ENCODE results near the gene ZBTB7A.

Gene ZBTB7A

GRCh38 chr19:4033028-4033956, 33.4 kb downstream of the ZBTB7A start:
- DNase-seq = no peak

GRCh38 chr19:4032436-4032835, 34.3 kb downstream of the ZBTB7A start:
- no peak for DNase-seq

- no peak for DNase-seq
These were observed 35.3 kb downstream of the ZBTB7A start for GRCh38 chr19:4031420-4031819.

- DNase-seq = no peak
These were observed 35.7 kb downstream of the ZBTB7A start for GRCh38 chr19:4030981-4031380.

GRCh38 chr19:4030552-4030951, 36.1 kb downstream of the ZBTB7A start:
- no peak for DNase-seq

- DNase-seq = no peak
These were observed 37.5 kb downstream of the ZBTB7A start for GRCh38 chr19:4029247-4029614.

GRCh38 chr19:4028334-4029246, 38.1 kb downstream of the ZBTB7A start:
- DNase-seq = no peak

GRCh38 chr19:4027146-4027545, 39.6 kb downstream of the ZBTB7A start:
- no peak for DNase-seq

GRCh38 chr19:4025317-4025716, 41.4 kb downstream of the ZBTB7A start:
- no peak for DNase-seq

- no peak for DNase-seq
These were observed 42.9 kb downstream of the ZBTB7A start for GRCh38 chr19:4023600-4024398.

GRCh38 chr19:4019578-4019977, 47.1 kb downstream of the ZBTB7A start:
- no peak for DNase-seq

- no peak for DNase-seq
These were observed 47.8 kb downstream of the ZBTB7A start for GRCh38 chr19:4018775-4019504.

GRCh38 chr19:4018140-4018613, 48.5 kb downstream of the ZBTB7A start:
- DNase-seq = no peak

GRCh38 chr19:4016903-4017638, 49.6 kb downstream of the ZBTB7A start:
- DNase-seq = no peak

GRCh38 chr19:4016486-4016885, 50.2 kb downstream of the ZBTB7A start:
- DNase-seq = no peak

- no peak for DNase-seq
These were observed 50.8 kb downstream of the ZBTB7A start for GRCh38 chr19:4015705-4016402.

GRCh38 chr19:4014541-4015491, 51.9 kb downstream of the ZBTB7A start:
- peak; percentile 55 for DNase-seq

- DNase-seq = no peak
These were observed 52.7 kb downstream of the ZBTB7A start for GRCh38 chr19:4013886-4014540.

All from activated CD4-positive, CD25-positive, alpha-beta regulatory T cell treated with anti-CD3 and anti-CD28 coated beads, Interleukin-2, amount 50 U/mL, for 72 hours (primary cell).